HG03469 (cell line): ENCODE measurements around the gene MAGEA9B.
A peak's percentile ranks its signal among the peaks of the same experiment; 100 is the strongest.
"Not testable (repeated sequence)": the region's sequence is repeated elsewhere in the genome, so short reads cannot be mapped to it uniquely, and the experiment has no call there.

Source experiments
- ATAC-seq: cut with Tn5 transposase; IDR thresholded peaks from one replicate; pipeline ENCODE4 v1.9.1; 2021; ENCODE audit warnings: mild to moderate bottlenecking, moderate library complexity, moderate number of reproducible peaks; ENCODE audit not compliant: unreplicated experiment

MAGEA9B gene, protein sequence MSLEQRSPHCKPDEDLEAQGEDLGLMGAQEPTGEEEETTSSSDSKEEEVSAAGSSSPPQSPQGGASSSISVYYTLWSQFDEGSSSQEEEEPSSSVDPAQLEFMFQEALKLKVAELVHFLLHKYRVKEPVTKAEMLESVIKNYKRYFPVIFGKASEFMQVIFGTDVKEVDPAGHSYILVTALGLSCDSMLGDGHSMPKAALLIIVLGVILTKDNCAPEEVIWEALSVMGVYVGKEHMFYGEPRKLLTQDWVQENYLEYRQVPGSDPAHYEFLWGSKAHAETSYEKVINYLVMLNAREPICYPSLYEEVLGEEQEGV

DNA sequence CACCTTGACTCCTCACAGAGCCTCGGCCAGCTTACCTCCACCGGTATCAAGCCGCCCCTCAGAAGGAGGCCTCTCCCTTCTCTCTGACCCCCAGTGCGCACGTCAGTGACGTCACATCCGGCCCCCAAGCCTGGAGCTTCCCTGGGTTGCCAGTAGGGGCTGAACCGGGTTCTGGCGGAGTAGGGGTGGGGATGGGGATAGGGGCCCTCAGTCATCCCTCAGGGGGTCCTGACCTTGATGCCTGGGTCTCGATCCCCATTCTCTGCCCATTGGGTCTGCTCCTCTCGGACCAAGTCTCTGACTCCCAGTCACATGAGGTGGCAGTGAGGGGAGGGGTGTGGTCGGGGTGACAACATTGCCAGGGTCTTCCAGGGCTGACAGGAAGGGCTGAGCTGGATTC is at the start of gene MAGEA9B:
MAGEA9B (minus strand) TSS at position 101 of the 400 bp plus-strand sequence. CDS start 4,280 bp downstream, outside the sequence.
- ATAC-seq = not testable (repeated sequence)

- ATAC-seq = no peak
Observed at GRCh38 chrX:149633511-149633910, 46.3 kb upstream of the MAGEA9B start.

GRCh38 chrX:149631234-149632165 is 44.2 kb upstream of the MAGEA9B start, which contains the start of gene TMEM185A:
TSS of gene TMEM185A (minus strand) at chrX:149631792. CDS start at chrX:149631580, 212 bp downstream.
- peak; percentile 71 for ATAC-seq

DNA sequence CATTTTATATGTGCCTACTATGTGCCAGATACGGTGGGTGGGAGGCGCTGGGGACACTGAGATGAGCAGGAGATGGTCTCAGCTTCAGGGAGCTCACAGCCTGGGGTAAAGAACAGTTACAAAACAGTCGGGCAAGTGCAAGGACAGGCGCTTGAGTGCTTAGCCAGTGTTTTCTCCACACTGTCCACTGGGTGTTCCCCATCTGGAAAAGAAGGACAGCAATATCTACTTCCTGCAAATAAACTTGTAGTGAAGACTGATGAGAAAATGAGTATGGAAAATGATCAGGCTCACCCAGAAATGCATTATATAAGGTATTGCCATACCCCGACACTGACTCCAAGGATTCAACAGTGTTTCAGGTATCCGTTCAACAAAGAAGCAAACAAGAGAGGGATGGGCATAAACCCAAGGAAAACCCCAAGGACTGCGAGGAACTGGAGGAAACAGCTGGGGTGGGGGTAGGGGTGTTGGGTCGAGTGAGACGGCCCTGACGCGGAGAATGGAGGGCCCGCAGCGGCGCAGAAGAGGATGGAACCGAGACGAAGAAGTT is 43.5 kb upstream of the MAGEA9B start:
- ATAC-seq = no peak

- ATAC-seq = no peak
Observed at GRCh38 chrX:149629730-149630387, 42.6 kb upstream of the MAGEA9B start.

DNA sequence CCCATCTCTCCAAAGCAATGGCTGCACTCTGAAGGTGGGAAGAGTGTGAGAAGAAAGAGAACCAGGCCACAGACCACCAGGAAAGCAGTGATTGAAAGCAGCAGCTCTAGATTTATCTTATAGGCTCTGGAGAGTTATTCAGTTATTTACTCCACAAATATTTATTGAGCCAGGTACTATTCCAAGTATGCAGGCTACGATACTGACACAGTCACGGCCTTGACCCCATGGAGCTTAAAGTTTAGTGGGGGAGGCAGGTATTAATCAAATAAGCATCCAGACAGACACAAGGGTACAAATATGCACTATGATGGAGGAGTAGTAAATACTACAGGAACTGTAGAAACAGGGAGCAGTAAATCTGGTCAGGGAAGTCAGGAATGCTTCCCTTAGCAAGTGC is 41.5 kb upstream of the MAGEA9B start:
- no peak for ATAC-seq

DNA sequence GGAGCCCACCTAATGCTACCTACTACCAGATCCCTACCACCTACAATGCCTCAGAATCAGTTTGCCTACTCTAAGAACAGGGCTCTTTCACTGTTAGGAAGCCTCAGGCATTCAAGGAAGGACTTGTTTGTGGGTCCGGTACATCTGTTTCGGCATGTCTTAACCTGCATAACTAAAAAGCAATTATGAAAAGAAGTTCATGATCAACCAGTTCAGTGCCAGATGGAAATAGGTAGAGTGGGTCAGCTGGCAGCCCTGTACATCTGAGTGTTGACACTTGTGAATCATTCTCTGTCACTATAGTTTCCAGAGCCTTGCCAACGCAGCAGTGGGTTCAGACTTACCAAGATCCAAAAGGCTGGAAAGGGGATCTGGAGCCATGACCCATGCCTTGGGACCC is 41.0 kb upstream of the MAGEA9B start:
- no peak for ATAC-seq

- not testable (repeated sequence) for ATAC-seq
Observed at GRCh38 chrX:149626829-149627228, 39.6 kb upstream of the MAGEA9B start.

- ATAC-seq = not testable (repeated sequence)
Observed at GRCh38 chrX:149619662-149620061, 32.4 kb upstream of the MAGEA9B start.

GRCh38 chrX:149618871-149619270 is 31.6 kb upstream of the MAGEA9B start:
- no peak for ATAC-seq

DNA sequence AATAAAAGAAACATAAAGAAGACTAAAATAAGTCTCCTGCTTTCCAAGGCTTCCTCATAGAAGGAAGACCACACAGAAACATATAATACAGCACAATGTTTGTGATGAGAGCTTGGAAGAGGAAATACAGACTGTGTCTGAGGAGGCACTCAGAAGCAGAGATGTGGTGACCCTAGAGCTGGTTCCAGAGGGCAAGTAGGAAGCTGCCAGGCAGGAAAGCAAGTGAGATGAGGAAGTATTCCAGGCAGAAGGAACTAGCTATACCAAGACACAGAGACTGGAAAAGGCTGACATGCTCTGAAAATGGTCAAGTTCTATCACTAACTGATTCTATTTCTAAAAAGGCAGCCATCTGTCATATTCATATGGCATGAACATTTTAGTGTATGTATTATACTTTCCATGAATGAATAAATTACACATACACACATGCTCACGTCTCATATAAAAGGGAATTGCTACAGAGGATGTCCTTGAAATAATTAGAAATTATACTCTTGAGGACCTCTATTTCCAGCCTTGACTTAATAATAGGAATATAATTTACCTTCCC is 24.4 kb upstream of the MAGEA9B start:
- no peak for ATAC-seq

DNA sequence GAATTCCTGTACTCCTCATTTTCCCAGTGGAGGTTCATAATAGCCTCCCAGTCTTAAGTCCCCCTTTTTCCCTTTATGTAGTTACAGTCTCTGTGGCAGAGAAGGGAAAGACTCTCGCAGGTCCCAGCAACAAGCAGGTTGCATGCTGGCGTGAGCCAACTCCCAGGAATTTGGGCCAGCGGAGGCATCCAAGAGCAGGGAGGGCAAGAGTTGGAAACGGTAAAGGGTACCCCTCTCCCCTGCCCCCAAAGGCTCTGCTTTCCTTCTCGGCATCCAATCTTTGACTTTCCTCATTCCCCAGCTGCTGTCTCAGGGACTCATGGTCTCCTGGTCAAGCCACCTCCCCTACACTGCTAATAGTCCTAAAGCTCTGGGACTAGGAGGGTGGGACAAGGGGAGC is 23.3 kb upstream of the MAGEA9B start:
- no peak for ATAC-seq

- no peak for ATAC-seq
Observed at GRCh38 chrX:149607699-149608098, 20.4 kb upstream of the MAGEA9B start.

DNA sequence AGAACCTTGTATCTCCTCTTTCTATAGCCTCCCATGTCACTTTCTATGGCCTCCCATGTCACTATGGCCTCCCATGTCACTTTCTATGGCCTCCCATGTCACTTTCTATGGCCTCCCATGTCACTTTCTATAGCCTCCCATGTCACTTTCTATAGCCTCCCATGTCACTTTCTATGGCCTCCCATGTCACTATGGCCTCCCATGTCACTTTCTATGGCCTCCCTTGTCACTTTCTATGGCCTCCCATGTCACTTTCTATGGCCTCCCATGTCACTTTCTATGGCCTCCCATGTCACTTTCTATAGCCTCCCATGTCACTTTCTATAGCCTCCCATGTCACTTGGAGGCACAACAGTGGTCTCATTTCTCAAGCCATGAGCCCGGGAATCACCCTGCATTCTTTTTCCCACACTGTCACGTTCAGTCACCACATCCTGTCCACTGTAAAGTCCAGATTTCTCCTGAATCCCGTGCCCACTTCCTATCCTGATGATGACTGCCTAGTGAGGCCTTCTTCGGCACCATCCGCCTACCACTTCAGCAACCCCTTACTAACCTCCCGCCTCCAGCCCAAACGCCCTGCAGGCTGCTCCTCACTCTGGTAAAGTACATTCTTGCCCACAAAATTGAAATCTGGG is 18.1 kb upstream of the MAGEA9B start:
- not testable (repeated sequence) for ATAC-seq

DNA sequence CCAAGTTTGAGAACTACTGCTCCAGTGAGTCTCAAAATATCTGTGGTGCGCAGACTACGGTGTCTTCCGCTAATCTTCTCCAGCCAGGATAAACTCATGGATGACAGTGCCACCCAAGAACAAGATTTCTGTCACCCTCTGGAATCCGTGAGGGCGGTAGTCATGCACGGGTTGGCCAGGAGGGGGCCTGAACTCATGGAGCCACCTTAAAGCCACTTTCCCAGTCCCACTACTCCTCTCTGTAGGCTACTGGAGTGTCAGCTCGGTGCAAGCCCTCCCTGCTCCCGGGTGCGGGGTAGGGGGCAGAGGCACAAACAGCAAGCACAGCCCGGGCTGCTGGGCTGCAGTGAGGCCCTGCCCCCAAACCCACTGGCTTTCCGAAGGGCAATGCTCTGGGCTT is 11.3 kb upstream of the MAGEA9B start:
- ATAC-seq = not testable (repeated sequence)

- ATAC-seq = not testable (repeated sequence)
Observed at GRCh38 chrX:149595943-149596342, 8.7 kb upstream of the MAGEA9B start.

GRCh38 chrX:149595214-149595613 is 8.0 kb upstream of the MAGEA9B start, which contains the start of gene HSFX2:
TSS of gene HSFX2 (minus strand) at chrX:149595314. CDS start at chrX:149594700, 614 bp downstream.
- ATAC-seq = not testable (repeated sequence)

- not testable (repeated sequence) for ATAC-seq
Observed at GRCh38 chrX:149590993-149591392, 3.7 kb upstream of the MAGEA9B start.

GRCh38 chrX:149585631-149586030 is 1.6 kb downstream of the MAGEA9B start:
- not testable (repeated sequence) for ATAC-seq

GRCh38 chrX:149573456-149573855 is 13.8 kb downstream of the MAGEA9B start:
- peak; percentile 100 for ATAC-seq
